ENCODE data around the gene SLC35F1.
"Not testable (repeated sequence)": the region's sequence is repeated elsewhere in the genome, so short reads cannot be mapped to it uniquely, and the experiment has no call there.

Gene SLC35F1

GRCh38 chr6:118016532-118016931 is 109.5 kb downstream of the SLC35F1 start:
- no peak for DNase-seq

- DNase-seq = peak; percentile 55
These were observed 110.3 kb downstream of the SLC35F1 start for GRCh38 chr6:118017301-118017848.

- DNase-seq = no peak
These were observed 116.7 kb downstream of the SLC35F1 start for GRCh38 chr6:118023771-118024170.

GRCh38 chr6:118029967-118030366 is 122.9 kb downstream of the SLC35F1 start:
- DNase-seq = no peak

- DNase-seq = not testable (repeated sequence)
These were observed 130.4 kb downstream of the SLC35F1 start for GRCh38 chr6:118037479-118037878.

GRCh38 chr6:118042855-118043254 is 135.8 kb downstream of the SLC35F1 start:
- no peak for DNase-seq

GRCh38 chr6:118044275-118044674 is 137.2 kb downstream of the SLC35F1 start:
- no peak for DNase-seq

- no peak for DNase-seq
These were observed 147.0 kb downstream of the SLC35F1 start for GRCh38 chr6:118054082-118054481.

- no peak for DNase-seq
These were observed 154.6 kb downstream of the SLC35F1 start for GRCh38 chr6:118061666-118062065.

- DNase-seq = peak; percentile 2
These were observed 173.5 kb downstream of the SLC35F1 start for GRCh38 chr6:118080547-118080946.

- no peak for DNase-seq
These were observed 176.6 kb downstream of the SLC35F1 start for GRCh38 chr6:118083711-118084110.

GRCh38 chr6:118085665-118086064 is 178.6 kb downstream of the SLC35F1 start:
- no peak for DNase-seq

- no peak for DNase-seq
These were observed 179.1 kb downstream of the SLC35F1 start for GRCh38 chr6:118086159-118086558.

GRCh38 chr6:118092086-118092485 is 185.0 kb downstream of the SLC35F1 start:
- no peak for DNase-seq

GRCh38 chr6:118097576-118097975 is 190.5 kb downstream of the SLC35F1 start:
- no peak for DNase-seq

- DNase-seq = no peak
These were observed 193.7 kb downstream of the SLC35F1 start for GRCh38 chr6:118100717-118101116.

GRCh38 chr6:118101220-118101619 is 194.2 kb downstream of the SLC35F1 start:
- no peak for DNase-seq

- no peak for DNase-seq
These were observed 194.8 kb downstream of the SLC35F1 start for GRCh38 chr6:118101831-118102345.

- no peak for DNase-seq
These were observed 195.3 kb downstream of the SLC35F1 start for GRCh38 chr6:118102401-118102800.

GRCh38 chr6:118103381-118104146 is 196.5 kb downstream of the SLC35F1 start:
- DNase-seq = no peak

GRCh38 chr6:118122161-118122725 is 215.2 kb downstream of the SLC35F1 start:
- no peak for DNase-seq

GRCh38 chr6:118122801-118123200 is 215.7 kb downstream of the SLC35F1 start:
- DNase-seq = no peak

- DNase-seq = no peak
These were observed 216.5 kb downstream of the SLC35F1 start for GRCh38 chr6:118123503-118124037.

- DNase-seq = no peak
These were observed 217.8 kb downstream of the SLC35F1 start for GRCh38 chr6:118124851-118125250.

Measured in NCI-H69 (cell line).